Sigmoid colon (tissue), 4 donors: ENCODE data around the gene RPP25L.

Experiments
- POLR2A ChIP-seq, 2 donors: fragments of 450-650 bp; IDR thresholded peaks; one replicate each; pipeline ENCODE4 v1.6.1; 2016; ENCODE audit warnings: antibody characterized with exemption in 2 of 2, mild to moderate bottlenecking in 2 of 2, moderate library complexity in 2 of 2
- POLR2AphosphoS5 ChIP-seq, 4 donors: sonication (generic); formaldehyde crosslinking; IDR thresholded peaks; one replicate each; pipeline ENCODE4 v1.6.1; 2017; ENCODE audit warnings: antibody characterized with exemption in 4 of 4
- TF ChIP-seq, protein P1 (sequence below), 4 experiments: fragments of 450-650 bp in 3 of 4; fragments of 200-600 bp in 1 of 4; IDR thresholded peaks; one replicate each; pipeline ENCODE4 v1.5.1; 2016 to 2019; ENCODE audit warnings: antibody characterized with exemption in 4 of 4, mild to moderate bottlenecking in 3 of 4, moderate library complexity in 2 of 4

DNA sequence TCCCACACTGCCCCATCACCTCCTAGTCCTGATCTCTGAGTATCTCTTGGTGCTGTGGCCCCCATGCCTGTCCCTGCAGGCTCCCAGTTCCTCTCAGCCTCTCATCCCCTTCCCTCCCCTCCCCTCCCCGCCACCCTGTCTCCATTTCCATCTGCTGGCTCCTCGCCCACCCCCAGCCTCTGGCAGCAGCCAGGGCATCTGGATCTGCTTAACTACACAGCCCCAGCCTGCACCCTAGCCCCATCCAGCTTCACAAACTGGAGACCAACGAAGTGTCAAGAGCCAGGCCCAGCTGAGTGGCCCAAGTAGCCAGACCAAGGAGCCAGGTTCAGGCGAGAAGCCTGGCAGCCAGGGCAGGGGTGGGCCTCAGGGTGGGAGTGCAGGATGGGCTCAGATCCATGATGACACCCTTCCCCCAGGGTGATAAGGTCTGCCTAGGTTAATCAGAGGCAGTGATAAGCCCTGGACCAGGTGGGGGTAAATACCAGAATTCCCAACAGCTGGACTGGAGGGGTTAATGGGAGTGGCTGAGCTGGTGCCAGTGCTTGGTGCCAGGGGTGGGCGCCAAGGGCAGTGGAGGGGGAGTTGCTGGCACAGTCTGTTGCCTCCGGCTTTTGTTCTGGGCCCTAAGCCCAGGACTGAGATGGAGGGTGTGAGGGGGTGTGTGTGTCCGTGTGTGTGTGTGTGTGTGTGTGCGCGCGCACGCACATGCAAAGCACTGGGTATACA, 42.6 kb upstream of the RPP25L start:
- TF ChIP-seq, protein P1, sequence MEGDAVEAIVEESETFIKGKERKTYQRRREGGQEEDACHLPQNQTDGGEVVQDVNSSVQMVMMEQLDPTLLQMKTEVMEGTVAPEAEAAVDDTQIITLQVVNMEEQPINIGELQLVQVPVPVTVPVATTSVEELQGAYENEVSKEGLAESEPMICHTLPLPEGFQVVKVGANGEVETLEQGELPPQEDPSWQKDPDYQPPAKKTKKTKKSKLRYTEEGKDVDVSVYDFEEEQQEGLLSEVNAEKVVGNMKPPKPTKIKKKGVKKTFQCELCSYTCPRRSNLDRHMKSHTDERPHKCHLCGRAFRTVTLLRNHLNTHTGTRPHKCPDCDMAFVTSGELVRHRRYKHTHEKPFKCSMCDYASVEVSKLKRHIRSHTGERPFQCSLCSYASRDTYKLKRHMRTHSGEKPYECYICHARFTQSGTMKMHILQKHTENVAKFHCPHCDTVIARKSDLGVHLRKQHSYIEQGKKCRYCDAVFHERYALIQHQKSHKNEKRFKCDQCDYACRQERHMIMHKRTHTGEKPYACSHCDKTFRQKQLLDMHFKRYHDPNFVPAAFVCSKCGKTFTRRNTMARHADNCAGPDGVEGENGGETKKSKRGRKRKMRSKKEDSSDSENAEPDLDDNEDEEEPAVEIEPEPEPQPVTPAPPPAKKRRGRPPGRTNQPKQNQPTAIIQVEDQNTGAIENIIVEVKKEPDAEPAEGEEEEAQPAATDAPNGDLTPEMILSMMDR (IDR thresholded peaks at IDR 0.05): no peak
- TF ChIP-seq POLR2AphosphoS5 (IDR thresholded peaks at IDR 0.05): peak; percentile 41 to 82 (median 72)
- TF ChIP-seq POLR2A (IDR thresholded peaks at IDR 0.05): no peak
